ENCODE data around the gene FOXO3.

FOXO3 gene

DNA sequence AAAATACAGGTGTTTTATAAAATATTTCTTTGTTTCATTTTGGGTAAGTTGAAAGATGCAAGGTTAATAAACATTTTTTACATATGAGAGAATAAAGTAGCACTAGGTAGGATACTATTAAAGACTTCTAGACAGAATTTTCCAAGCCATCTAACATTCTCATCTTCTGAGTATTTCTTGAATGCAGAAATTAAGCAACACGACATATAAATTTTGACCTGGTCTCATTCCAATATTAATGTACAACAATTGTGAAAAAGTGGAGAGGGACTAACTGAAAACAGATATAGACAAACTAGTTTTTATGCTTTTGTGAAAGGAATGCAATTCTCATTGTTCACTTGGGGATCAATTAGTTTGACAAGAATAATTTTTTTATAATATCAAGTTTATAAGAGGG lies 11.5 kb upstream of the FOXO3 start:
- TF ChIP-seq, protein P1, sequence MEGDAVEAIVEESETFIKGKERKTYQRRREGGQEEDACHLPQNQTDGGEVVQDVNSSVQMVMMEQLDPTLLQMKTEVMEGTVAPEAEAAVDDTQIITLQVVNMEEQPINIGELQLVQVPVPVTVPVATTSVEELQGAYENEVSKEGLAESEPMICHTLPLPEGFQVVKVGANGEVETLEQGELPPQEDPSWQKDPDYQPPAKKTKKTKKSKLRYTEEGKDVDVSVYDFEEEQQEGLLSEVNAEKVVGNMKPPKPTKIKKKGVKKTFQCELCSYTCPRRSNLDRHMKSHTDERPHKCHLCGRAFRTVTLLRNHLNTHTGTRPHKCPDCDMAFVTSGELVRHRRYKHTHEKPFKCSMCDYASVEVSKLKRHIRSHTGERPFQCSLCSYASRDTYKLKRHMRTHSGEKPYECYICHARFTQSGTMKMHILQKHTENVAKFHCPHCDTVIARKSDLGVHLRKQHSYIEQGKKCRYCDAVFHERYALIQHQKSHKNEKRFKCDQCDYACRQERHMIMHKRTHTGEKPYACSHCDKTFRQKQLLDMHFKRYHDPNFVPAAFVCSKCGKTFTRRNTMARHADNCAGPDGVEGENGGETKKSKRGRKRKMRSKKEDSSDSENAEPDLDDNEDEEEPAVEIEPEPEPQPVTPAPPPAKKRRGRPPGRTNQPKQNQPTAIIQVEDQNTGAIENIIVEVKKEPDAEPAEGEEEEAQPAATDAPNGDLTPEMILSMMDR (IDR thresholded peaks at IDR 0.05): no peak

DNA sequence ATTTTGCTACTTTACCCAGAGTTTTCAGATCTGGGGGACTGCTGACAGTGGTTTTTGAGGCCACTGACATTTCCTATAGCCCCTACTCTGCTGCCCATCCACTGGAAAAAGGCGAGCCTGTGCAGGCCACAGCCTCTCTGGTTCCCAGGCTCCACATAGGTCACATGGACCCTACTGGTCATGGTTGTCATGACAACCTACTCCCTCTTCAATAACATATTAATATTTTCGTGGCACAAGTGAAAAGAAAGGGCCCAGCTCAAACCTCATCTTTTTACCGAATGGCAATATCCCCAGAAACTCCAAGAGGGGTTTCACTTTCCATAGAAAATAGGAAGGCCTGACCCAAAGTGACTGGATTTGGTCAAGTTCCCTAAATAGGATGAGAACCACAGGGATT lies 11.0 kb upstream of the FOXO3 start:
- TF ChIP-seq, protein P1 (IDR thresholded peaks at IDR 0.05): no peak

GRCh38 chr6:108550256-108550655 lies 10.5 kb upstream of the FOXO3 start:
- TF ChIP-seq, protein P1 (IDR thresholded peaks at IDR 0.05): no peak

GRCh38 chr6:108555399-108556052 lies 5.2 kb upstream of the FOXO3 start:
- TF ChIP-seq, protein P1 (IDR thresholded peaks at IDR 0.05): no peak

DNA sequence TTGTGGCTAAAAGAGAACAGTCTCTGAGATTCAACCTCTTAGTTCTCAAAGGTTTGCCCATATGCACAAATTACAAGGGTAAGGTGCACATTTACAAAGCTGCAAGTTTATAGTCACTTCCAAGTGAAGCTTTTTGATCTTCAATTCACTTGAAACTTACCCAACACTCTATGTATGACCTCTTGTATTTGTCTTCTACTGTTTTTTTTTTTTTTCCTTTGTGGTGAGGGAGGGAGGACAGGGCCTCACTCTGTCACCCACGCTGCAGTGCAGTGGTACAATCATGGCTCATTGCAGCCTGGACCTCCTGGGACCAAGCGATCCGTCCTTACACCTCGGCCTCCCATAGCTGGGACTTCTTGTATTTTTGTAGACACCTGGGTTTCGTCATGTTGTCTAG lies 4.5 kb upstream of the FOXO3 start:
- TF ChIP-seq, protein P1 (IDR thresholded peaks at IDR 0.05): no peak

GRCh38 chr6:108556866-108557493 lies 3.7 kb upstream of the FOXO3 start:
- TF ChIP-seq, protein P1 (IDR thresholded peaks at IDR 0.05): no peak

- TF ChIP-seq, protein P1 (IDR thresholded peaks at IDR 0.05): no peak
These were observed 3.0 kb upstream of the FOXO3 start for GRCh38 chr6:108557494-108558371.

Data from LNCAP (cell line).